ENCODE measurements around the gene VDR.

DNA sequence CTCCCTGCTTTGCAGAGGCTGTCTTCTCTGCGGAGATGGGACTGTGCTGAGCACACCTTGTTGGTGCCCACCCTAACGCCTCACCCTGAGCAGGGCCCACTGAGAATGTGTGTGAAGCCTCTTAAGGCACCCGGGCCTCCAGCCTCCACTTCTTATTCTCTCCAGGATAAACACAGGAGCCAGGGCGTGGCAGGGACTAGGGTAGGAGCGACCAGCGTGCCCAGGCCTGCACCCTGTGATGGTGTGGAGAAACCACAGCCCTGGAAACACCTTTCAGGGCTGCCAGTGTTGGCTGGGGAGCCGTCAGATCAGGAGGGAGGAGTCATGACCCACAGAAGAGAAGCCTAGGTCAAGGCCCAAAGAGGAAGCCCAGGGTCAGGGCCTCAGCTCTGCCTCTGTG, 41.3 kb downstream of the VDR start:
- TF ChIP-seq, protein P1, sequence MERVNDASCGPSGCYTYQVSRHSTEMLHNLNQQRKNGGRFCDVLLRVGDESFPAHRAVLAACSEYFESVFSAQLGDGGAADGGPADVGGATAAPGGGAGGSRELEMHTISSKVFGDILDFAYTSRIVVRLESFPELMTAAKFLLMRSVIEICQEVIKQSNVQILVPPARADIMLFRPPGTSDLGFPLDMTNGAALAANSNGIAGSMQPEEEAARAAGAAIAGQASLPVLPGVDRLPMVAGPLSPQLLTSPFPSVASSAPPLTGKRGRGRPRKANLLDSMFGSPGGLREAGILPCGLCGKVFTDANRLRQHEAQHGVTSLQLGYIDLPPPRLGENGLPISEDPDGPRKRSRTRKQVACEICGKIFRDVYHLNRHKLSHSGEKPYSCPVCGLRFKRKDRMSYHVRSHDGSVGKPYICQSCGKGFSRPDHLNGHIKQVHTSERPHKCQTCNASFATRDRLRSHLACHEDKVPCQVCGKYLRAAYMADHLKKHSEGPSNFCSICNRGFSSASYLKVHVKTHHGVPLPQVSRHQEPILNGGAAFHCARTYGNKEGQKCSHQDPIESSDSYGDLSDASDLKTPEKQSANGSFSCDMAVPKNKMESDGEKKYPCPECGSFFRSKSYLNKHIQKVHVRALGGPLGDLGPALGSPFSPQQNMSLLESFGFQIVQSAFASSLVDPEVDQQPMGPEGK (CRISPR knock-in tag; IDR thresholded peaks at IDR 0.05; ENCODE audit: borderline replicate concordance): no peak
- TF ChIP-seq ZFP30 (CRISPR knock-in tag; IDR thresholded peaks at IDR 0.05): no peak
- TF ChIP-seq, protein P2, sequence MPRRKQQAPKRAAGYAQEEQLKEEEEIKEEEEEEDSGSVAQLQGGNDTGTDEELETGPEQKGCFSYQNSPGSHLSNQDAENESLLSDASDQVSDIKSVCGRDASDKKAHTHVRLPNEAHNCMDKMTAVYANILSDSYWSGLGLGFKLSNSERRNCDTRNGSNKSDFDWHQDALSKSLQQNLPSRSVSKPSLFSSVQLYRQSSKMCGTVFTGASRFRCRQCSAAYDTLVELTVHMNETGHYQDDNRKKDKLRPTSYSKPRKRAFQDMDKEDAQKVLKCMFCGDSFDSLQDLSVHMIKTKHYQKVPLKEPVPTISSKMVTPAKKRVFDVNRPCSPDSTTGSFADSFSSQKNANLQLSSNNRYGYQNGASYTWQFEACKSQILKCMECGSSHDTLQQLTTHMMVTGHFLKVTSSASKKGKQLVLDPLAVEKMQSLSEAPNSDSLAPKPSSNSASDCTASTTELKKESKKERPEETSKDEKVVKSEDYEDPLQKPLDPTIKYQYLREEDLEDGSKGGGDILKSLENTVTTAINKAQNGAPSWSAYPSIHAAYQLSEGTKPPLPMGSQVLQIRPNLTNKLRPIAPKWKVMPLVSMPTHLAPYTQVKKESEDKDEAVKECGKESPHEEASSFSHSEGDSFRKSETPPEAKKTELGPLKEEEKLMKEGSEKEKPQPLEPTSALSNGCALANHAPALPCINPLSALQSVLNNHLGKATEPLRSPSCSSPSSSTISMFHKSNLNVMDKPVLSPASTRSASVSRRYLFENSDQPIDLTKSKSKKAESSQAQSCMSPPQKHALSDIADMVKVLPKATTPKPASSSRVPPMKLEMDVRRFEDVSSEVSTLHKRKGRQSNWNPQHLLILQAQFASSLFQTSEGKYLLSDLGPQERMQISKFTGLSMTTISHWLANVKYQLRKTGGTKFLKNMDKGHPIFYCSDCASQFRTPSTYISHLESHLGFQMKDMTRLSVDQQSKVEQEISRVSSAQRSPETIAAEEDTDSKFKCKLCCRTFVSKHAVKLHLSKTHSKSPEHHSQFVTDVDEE (CRISPR knock-in tag; IDR thresholded peaks at IDR 0.05): no peak
